ENCODE measurements around the gene MAP3K5.
"Not testable (repeated sequence)": the region's sequence is repeated elsewhere in the genome, so short reads cannot be mapped to it uniquely, and the experiment has no call there.

The MAP3K5 gene

GRCh38 chr6:136771306-136771705 lies 21.0 kb downstream of the MAP3K5 start:
- DNase-seq: no peak

- no peak for DNase-seq
These were observed 22.5 kb downstream of the MAP3K5 start for GRCh38 chr6:136769759-136770158.

GRCh38 chr6:136769124-136769523 lies 23.2 kb downstream of the MAP3K5 start:
- no peak for DNase-seq

GRCh38 chr6:136767570-136768309 lies 24.5 kb downstream of the MAP3K5 start:
- DNase-seq: no peak

GRCh38 chr6:136767103-136767502 lies 25.2 kb downstream of the MAP3K5 start:
- DNase-seq: no peak

GRCh38 chr6:136766274-136766673 lies 26.0 kb downstream of the MAP3K5 start:
- no peak for DNase-seq

GRCh38 chr6:136764517-136764993 lies 27.7 kb downstream of the MAP3K5 start:
- DNase-seq: no peak

GRCh38 chr6:136763716-136764516 lies 28.4 kb downstream of the MAP3K5 start:
- DNase-seq: no peak

- DNase-seq: no peak
These were observed 29.0 kb downstream of the MAP3K5 start for GRCh38 chr6:136763255-136763654.

- DNase-seq: peak; percentile 64
These were observed 30.0 kb downstream of the MAP3K5 start for GRCh38 chr6:136762022-136762975.

GRCh38 chr6:136761227-136761922 lies 30.9 kb downstream of the MAP3K5 start:
- no peak for DNase-seq

- not testable (repeated sequence) for DNase-seq
These were observed 31.5 kb downstream of the MAP3K5 start for GRCh38 chr6:136760781-136761180.

GRCh38 chr6:136757150-136757549 lies 35.1 kb downstream of the MAP3K5 start:
- DNase-seq: no peak

GRCh38 chr6:136754820-136755219 lies 37.5 kb downstream of the MAP3K5 start:
- no peak for DNase-seq

- DNase-seq: no peak
These were observed 38.7 kb downstream of the MAP3K5 start for GRCh38 chr6:136753624-136754023.

- no peak for DNase-seq
These were observed 39.7 kb downstream of the MAP3K5 start for GRCh38 chr6:136752554-136752953.

GRCh38 chr6:136751991-136752390 lies 40.3 kb downstream of the MAP3K5 start:
- DNase-seq: no peak

- no peak for DNase-seq
These were observed 40.7 kb downstream of the MAP3K5 start for GRCh38 chr6:136751522-136751956.

- no peak for DNase-seq
These were observed 41.4 kb downstream of the MAP3K5 start for GRCh38 chr6:136750696-136751521.

GRCh38 chr6:136749359-136749997 lies 42.8 kb downstream of the MAP3K5 start:
- no peak for DNase-seq

GRCh38 chr6:136747507-136747906 lies 44.8 kb downstream of the MAP3K5 start:
- DNase-seq: no peak

All from islet precursor cell (in vitro differentiated cells).